Measurements from ENCODE around the gene TBC1D14. TPM values are rescaled to one million over a fixed set of nuclear protein-coding genes. Genes with fewer than 3 reads are reported as not detected.

TBC1D14 gene
- total RNA-seq, 1 experiment from 2014 or later = 36.3 TPM

DNA sequence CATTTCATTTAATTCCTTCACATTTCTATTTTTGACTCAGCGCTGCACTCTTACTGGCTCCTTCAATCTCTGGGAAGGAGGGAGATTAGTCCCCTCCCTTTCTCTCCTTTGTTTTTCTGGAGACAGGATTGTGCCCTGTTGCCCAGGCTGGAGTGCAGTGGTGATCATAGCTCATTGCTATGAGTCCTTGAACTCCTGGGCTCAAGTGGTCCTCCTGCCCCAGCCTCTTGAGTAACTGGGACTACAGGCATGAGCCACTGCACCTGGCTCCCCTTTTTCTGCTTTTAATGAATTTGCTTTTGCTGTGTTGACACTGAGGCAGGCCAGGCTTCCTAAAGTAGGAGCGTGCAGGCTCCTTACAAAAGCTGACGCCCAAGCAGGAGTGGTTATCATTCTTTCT, 10.5 kb downstream of the TBC1D14 start:
- DNase-seq (ENCODE audit: low read depth, low spot score) = no peak
- Histone ChIP-seq H3K4me3 (ENCODE audit: low read depth in 2 of 2, low read length in 2 of 2) (no peak overlapping the region), H3K27me3 (ENCODE audit: control insufficient read depth, insufficient read depth, low read length) (no peaks in the 10 kb centered on the region), H3K9me3 (ENCODE audit: control insufficient read depth, insufficient read depth, low read depth, low read length) (no peaks in the 10 kb centered on the region), H3K36me3 (ENCODE audit: control insufficient read depth, insufficient read depth, low read length) (no peaks in the 10 kb centered on the region), H3K4me1 (ENCODE audit: control insufficient read depth, insufficient read depth, low read length) (peaks cover 33% of the 10 kb centered on the region), H3K27ac (ENCODE audit: low read length) (no peak overlapping the region)
- no peak for ATAC-seq
- ChIA-PET POLR2A (no interaction called here), CTCF (no interaction called here)
- no peak for TF ChIP-seq SIN3A (IDR thresholded peaks at IDR 0.05; ENCODE audit: borderline replicate concordance, insufficient read depth, low read depth, low read length)
- no peak for TF ChIP-seq TCF7L2 (IDR thresholded peaks at IDR 0.05; ENCODE audit: low read depth, low read length)
- TF ChIP-seq, protein P1, sequence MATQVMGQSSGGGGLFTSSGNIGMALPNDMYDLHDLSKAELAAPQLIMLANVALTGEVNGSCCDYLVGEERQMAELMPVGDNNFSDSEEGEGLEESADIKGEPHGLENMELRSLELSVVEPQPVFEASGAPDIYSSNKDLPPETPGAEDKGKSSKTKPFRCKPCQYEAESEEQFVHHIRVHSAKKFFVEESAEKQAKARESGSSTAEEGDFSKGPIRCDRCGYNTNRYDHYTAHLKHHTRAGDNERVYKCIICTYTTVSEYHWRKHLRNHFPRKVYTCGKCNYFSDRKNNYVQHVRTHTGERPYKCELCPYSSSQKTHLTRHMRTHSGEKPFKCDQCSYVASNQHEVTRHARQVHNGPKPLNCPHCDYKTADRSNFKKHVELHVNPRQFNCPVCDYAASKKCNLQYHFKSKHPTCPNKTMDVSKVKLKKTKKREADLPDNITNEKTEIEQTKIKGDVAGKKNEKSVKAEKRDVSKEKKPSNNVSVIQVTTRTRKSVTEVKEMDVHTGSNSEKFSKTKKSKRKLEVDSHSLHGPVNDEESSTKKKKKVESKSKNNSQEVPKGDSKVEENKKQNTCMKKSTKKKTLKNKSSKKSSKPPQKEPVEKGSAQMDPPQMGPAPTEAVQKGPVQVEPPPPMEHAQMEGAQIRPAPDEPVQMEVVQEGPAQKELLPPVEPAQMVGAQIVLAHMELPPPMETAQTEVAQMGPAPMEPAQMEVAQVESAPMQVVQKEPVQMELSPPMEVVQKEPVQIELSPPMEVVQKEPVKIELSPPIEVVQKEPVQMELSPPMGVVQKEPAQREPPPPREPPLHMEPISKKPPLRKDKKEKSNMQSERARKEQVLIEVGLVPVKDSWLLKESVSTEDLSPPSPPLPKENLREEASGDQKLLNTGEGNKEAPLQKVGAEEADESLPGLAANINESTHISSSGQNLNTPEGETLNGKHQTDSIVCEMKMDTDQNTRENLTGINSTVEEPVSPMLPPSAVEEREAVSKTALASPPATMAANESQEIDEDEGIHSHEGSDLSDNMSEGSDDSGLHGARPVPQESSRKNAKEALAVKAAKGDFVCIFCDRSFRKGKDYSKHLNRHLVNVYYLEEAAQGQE (IDR thresholded peaks at IDR 0.05; ENCODE audit: insufficient read depth in 1 of 2, low read depth in 2 of 2, low read length in 1 of 2) = no peak
- TF ChIP-seq, protein P2, sequence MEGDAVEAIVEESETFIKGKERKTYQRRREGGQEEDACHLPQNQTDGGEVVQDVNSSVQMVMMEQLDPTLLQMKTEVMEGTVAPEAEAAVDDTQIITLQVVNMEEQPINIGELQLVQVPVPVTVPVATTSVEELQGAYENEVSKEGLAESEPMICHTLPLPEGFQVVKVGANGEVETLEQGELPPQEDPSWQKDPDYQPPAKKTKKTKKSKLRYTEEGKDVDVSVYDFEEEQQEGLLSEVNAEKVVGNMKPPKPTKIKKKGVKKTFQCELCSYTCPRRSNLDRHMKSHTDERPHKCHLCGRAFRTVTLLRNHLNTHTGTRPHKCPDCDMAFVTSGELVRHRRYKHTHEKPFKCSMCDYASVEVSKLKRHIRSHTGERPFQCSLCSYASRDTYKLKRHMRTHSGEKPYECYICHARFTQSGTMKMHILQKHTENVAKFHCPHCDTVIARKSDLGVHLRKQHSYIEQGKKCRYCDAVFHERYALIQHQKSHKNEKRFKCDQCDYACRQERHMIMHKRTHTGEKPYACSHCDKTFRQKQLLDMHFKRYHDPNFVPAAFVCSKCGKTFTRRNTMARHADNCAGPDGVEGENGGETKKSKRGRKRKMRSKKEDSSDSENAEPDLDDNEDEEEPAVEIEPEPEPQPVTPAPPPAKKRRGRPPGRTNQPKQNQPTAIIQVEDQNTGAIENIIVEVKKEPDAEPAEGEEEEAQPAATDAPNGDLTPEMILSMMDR (IDR thresholded peaks at IDR 0.05) = no peak
- TF ChIP-seq POLR2AphosphoS5 (IDR thresholded peaks at IDR 0.05; ENCODE audit: low read depth, low read length) = no peak
- intact Hi-C loops (cut with micrococcal nuclease; ENCODE audit: unreplicated experiment) = no loop called here
- in situ Hi-C loops (cut with HindIII; ENCODE audit: low pct_unique_long_range_greater_than_20kb, low sequenced_read_pairs) = no loop called here
- BruUV-seq (replicated peaks) = no TSS peak

DNA sequence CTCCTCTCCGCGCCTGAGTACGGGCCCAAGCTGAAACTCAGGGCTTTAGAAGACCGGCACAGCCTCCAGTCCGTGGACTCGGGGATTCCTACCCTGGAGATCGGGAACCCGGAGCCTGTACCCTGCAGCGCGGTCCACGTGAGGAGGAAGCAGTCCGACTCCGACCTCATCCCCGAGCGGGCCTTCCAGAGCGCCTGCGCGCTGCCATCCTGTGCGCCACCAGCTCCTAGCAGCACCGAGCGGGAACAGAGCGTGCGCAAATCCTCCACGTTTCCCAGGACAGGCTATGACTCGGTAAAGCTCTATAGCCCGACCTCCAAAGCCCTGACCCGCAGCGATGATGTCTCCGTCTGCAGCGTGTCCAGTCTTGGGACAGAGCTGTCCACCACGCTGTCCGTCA, 13.9 kb downstream of the TBC1D14 start:
- TF ChIP-seq, protein P1 (IDR thresholded peaks at IDR 0.05; ENCODE audit: insufficient read depth in 1 of 2, low read depth in 2 of 2, low read length in 1 of 2) = no peak
- TF ChIP-seq POLR2AphosphoS5 (IDR thresholded peaks at IDR 0.05; ENCODE audit: low read depth, low read length) = no peak
- TF ChIP-seq, protein P2 (IDR thresholded peaks at IDR 0.05) = no peak
- no peak for TF ChIP-seq SIN3A (IDR thresholded peaks at IDR 0.05; ENCODE audit: borderline replicate concordance, insufficient read depth, low read depth, low read length)
- TF ChIP-seq TCF7L2 (IDR thresholded peaks at IDR 0.05; ENCODE audit: low read depth, low read length) = no peak
- Histone ChIP-seq H3K36me3 (ENCODE audit: control insufficient read depth, insufficient read depth, low read length) (no peaks in the 10 kb centered on the region), H3K4me1 (ENCODE audit: control insufficient read depth, insufficient read depth, low read length) (peaks cover under 1% of the 10 kb centered on the region), H3K27me3 (ENCODE audit: control insufficient read depth, insufficient read depth, low read length) (no peaks in the 10 kb centered on the region), H3K4me3 (ENCODE audit: low read depth in 2 of 2, low read length in 2 of 2) (no peak overlapping the region), H3K9me3 (ENCODE audit: control insufficient read depth, insufficient read depth, low read depth, low read length) (no peaks in the 10 kb centered on the region), H3K27ac (ENCODE audit: low read length) (no peak overlapping the region)
- no peak for ATAC-seq
- no TSS peak for BruUV-seq (replicated peaks)
- POLR2A ChIA-PET = no interaction called here
- DNase-seq (ENCODE audit: low read depth, low spot score) = no peak
- intact Hi-C loops (cut with micrococcal nuclease; ENCODE audit: unreplicated experiment) (no loop called here), in situ Hi-C loops (cut with HindIII; ENCODE audit: low pct_unique_long_range_greater_than_20kb, low sequenced_read_pairs) (no loop called here)
- CTCF ChIA-PET = no interaction called here
